Measurements from ENCODE around the gene RCSD1.

The RCSD1 gene

DNA sequence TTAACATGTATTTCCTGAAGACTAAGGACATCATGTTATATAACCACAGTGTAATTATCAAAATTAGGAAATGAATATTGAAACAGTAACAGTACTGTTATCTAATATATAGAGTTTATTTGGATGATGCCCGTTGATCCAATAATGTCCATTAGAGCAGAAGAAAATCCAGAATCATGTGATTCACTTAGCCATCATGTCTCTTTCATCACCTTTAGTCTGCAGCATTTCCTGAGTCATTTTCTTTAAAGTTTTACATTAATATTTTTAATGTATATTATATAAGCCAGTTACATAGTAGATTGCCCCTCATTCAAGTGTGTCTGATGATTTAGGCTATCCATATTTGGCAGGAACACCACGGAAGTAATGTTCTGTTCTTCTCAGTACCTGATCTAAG is 120.6 kb downstream of the RCSD1 start:
- DNase-seq, result no peak

DNA sequence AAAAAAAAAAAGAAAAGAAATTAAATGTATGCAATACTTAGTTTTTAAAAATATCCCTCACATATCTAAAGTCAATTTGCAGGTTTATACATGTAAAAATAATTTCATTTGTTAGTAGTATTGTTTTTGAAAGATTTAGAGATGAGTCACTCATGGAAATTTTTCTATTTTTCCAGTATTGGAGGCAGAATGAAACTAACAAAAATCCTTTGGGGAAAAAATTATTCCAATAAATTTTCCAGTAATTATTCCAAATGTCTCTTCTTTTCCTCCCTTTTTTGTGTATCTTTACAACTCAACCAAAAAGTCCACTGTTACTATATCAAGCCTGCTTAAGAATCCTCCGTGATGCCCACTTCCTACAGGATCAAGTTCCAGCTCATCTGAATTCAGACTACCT is 121.6 kb downstream of the RCSD1 start:
- DNase-seq, result no peak

- DNase-seq, result no peak
Observed at GRCh38 chr1:167752219-167752985, 122.4 kb downstream of the RCSD1 start.

GRCh38 chr1:167755654-167756053 is 125.6 kb downstream of the RCSD1 start:
- DNase-seq, result no peak
